8988T (cell line): Measurements from ENCODE around the gene CRIM1.

Experiments used
- DNase-seq: peaks from one replicate; pipeline ENCODE4 v3.0.0; 2011

Gene CRIM1

DNA sequence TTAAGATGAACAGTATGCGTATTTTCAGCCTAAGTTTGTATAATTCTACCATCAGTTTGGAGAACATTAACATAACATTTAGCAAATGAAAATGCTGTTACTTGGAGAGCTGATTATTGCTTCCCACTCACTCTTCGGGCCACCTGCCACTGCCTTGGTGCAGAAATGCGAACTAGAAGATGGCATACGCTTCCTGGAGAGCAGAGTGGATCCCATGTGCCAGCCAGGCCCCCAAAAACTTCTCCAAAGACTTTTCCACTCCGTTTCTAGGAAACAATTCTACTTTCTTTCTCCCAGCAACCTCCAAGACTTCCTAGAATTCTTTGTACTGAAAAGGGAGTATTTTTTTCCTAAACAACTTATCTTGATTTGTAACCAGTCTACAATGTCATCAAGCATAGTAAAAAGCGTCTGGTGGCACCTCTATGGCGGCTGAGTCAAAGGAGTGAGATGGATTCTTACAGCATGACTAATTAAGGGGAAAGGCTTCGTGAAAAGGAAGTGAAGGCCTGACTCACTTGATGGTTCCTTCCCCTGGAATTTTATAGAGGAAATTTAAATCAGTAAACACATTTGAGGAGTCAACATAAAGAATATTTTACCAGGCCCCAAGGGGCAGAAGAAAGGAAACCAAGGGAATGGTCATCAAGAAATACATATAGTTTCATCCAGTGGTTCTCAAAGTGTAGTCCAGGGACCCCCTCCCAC is 205.8 kb downstream of the CRIM1 start:
- no peak for DNase-seq

DNA sequence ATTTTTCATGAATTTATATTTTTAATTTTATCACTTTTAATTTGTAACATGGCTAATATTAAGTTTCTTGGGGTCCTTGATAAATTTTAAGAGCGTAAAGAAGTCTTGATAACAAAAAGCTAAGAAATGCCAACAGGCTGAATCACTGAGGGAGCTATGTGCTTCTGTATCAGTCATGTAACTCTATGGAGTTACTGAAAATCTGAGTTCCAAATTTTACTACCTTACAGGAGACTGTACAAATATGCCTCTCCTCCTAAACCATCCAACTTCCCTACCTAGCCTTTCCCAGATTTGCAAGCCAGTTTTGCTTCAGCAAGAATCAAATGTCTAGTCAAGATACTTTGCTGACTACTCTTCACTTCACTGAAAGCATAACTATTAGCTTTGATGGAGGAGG is 206.7 kb downstream of the CRIM1 start:
- DNase-seq: no peak

DNA sequence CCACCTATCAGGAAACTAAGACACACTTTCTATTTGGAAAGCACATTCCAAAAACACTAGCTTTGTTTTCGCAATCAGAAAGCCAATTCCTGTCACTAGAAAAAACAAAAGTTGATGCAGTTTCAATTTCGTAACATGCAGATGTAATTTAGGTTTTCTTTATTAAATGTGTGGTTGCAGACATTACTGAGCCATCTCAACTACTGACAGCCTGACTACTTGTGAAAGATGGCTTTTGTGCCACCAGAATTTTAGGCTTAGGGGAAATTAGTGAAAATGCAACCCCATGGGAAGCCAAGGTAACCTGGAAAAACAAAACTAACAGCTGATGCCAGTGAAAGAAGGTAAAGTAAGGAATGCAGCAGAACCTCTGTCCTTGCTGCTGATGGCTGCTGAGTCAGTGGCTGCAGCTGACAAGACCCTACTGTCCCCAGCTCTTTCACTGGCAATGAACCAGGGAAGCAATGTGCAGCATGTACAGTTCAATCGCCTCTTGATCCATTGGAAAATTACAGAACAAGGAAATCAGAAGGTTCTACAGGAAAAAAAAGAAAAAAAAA is 207.5 kb downstream of the CRIM1 start:
- no peak for DNase-seq

DNA sequence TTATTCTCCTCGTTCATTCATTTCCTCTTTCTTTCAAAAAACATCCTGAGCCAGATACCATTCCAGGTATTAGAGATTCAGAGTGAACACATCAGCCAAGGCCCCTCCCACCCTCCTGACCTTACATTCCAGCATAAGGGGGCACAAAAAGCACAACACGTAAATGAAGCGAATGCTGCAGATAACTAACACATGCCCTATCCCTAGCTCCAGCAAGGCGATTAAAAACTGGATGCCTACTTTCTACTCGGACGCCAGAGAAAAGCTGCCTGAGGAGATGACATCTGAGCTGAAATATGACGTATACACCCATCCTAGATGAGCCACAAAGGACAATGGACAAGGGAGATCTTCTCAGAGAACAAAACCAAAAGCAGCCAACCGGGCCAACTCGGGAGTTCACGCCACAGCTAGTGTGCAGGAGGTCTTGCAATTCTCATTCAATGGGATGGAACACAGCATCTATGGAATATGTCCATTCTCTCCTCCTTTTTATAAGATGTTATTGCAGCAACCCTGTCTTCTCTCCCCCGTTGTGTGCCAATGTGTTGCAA is 208.9 kb downstream of the CRIM1 start:
- DNase-seq: no peak

GRCh38 chr2:36565712-36566111 is 210.1 kb downstream of the CRIM1 start:
- no peak for DNase-seq

DNA sequence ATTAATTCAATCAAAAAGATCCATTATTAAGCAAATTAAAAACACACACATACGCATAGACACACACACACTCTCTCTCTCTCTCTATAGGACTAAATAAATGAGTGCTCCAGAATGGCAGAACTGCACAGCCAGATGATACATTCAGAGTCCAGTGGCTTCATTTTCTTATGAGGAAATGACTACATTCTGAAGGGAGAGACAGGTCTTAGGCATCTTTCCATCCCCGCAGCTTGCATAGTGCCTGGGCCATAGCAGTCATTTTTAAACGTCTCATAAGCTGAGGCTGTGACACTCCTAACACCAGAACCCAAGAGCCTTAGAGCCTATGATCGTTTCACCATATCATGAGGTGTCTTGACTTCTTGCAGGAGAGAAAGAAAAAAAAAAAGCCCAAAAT is 211.3 kb downstream of the CRIM1 start:
- no peak for DNase-seq

DNA sequence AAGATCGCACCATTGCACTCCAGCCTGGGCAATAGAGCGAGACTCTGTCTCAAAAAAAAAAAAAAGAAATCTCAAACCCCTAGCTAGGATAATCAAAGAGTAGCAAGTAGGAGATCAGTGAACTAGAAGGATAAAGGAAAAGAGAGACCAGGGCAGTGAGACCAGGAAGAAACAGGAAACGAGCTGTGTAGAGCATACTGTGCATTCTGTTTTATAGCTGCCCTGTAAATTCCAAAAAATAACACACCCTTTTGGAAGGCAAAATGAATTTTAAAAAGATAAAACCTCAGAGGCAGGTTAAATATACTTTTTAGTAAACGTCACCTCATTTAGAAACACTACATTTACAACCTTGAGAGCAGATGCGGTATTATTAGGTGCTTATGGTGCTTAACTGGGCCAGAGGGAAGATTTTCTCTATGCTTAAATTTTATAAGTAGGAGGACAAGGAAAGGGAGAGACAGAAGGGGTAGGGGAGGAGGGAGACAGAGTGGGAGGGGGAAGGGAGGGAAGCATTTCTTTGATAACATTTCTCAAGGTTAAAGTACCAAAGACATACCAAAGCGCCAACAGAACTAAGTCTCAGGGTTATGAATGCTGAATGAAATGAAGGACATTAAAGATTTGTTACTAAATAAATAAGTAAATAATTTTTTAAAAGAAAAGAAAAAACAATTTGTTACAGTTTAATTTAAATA is 212.3 kb downstream of the CRIM1 start:
- DNase-seq: no peak

DNA sequence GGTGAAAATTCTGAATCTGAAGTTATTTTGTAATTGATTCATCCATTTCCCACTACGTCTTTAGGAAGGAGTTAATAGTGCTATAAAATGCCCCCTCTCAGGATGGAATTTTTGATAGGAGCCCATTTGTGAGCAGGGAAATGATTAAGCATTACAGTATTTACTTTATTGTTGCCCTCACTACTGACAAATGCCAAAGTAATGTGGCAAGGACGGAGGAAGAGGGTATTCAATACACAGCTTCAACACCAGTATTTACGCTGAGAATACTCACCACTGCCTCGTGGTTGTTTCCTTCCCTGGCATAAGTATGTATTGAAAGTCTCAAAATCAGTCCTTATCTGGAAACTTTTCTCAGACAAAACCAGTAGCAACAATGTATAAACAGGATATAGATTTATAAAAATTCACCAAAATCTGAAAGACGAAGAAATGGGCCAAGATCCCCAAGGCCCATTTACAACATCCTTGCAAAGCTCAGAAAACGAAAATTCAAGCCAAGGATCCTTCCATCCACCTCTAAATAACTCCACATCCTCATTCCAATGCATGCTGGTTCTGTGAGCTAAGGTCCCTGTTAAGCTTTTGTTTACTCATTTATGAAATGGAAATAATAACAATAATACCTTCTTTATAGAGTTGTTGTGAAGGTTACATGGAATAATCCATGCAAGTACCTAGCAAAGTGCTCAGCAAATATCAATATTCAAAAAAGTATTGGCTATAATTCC is 213.1 kb downstream of the CRIM1 start:
- DNase-seq: no peak

DNA sequence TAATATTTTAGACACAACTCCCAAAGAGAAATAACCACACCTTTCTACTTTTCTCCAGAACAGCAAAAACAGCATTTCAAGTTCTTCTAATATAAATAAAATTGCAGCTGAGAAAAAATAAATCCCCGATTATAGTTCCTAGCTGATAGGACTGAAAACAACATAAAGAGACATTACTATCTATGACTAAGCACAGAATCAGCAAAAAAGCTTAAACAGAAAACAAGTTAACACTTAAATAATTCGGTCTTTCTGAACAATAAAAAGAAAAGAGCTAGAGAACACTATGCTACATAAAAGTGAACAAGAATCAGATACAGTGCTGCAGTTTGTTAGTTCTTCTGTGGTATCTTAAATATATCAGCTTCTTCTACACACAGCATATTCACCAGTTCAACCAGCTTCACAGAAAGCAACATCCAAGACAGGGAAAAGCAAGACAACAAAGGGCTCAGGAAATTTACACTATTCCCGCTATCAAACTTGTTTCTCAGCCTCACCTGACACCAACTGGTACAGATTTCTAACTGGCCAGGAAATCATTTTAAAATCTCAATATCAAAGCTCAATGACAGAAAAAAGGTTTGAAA is 213.8 kb downstream of the CRIM1 start:
- no peak for DNase-seq

GRCh38 chr2:36570416-36570815 is 214.8 kb downstream of the CRIM1 start:
- DNase-seq: no peak

DNA sequence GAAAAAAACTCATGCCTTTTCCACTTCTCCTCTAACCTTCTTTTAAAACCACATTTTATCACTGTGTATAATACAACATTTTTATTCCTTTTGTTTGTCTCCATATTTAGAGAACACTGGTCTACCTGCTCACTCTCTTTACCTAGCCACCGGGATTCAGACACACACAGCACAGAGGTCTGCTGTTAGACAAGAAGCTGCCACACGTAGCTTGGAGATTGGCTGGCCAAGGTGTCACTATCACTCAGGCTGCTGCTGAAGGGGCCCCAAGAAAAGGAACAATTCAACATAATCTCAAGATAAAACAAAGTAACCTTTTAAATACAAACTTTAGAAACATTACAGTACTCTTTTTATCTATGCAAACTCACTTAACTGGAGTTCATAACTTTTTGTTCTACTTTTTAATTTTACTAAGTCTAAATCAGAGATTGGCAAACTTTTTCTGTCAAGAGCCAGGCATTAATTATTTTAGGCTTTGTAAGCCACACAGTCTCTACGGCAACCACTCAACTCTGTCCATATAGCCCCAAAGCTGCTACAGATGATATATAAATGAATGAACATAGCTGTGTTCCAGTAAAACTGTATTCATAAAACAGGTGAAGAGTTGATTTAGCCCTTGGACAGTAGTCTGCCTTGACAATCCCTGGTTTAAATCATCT is 216.6 kb downstream of the CRIM1 start:
- no peak for DNase-seq

- no peak for DNase-seq
Observed at GRCh38 chr2:36572719-36573059, 217.1 kb downstream of the CRIM1 start.

DNA sequence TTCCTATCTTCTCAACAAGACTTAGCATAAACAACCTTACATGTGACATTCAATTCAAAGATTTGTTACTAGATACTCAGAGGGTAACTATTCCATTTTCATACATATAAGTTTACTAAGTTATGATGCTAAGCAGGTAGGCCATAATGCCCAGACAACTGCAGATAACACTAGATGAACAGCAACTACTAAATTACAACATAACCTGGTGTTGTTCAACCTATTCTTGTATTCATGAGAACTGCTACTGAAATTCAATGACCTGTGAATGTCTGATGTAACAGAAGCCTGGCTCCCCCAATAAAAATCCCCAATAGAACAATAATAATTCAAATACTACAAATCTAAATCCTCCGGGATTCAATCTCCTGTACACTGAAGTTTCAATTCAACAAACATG is 217.6 kb downstream of the CRIM1 start:
- DNase-seq: no peak

- DNase-seq: no peak
Observed at GRCh38 chr2:36574560-36574959, 219.0 kb downstream of the CRIM1 start.

DNA sequence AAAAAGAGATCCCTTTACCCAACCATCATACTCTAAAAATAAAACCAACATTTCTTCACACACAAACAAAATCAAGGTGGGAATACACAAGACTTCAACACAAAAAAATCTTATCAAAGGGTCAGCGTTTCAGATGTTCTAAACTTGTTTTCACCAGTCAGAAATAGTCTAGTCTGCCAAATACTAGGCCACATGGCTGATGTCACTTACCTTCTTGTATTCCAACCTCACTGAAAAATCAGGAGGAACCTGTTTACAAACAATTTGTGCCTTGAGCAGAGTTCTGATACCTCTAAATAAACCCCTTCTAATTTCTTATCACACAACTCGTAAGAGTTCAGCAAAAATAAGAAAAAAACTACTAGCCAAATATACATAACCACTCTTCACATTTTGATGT is 222.3 kb downstream of the CRIM1 start:
- DNase-seq: no peak

- no peak for DNase-seq
Observed at GRCh38 chr2:36578343-36579296, 223.0 kb downstream of the CRIM1 start.

- DNase-seq: no peak
Observed at GRCh38 chr2:36579297-36579664, 223.7 kb downstream of the CRIM1 start.

DNA sequence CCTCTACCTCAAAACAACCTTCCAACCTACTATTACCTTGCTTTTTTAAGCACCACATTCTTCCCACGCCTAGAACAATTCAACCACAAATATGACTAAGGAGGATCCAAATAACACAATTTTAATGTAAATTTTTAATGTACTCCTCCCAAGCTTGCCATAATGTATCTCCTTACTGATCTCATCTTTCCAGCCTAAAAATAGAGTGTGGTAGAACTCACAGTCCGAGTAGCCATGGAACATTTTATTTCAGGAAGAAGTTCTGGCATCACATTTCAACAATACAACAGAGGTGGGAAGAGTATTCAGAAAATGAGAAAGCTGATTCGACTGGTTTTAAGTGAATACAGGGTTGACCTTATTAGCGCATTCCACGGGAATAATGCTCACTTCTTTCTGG is 227.0 kb downstream of the CRIM1 start:
- DNase-seq: no peak

GRCh38 chr2:36582951-36583350 is 227.4 kb downstream of the CRIM1 start:
- DNase-seq: no peak

GRCh38 chr2:36584148-36584794 is 228.7 kb downstream of the CRIM1 start:
- DNase-seq: no peak

GRCh38 chr2:36586672-36587071 is 231.1 kb downstream of the CRIM1 start:
- no peak for DNase-seq
